GM23248 (cell line): Measurements from ENCODE around the gene TSPAN6.

Source experiments
- EZH2 ChIP-seq: fragments of 200-600 bp; sonication (generic); IDR thresholded peaks from 2 replicates; pipeline ENCODE4 v1.6.1; 2018; ENCODE audit warnings: antibody characterized with exemption, mild to moderate bottlenecking; ENCODE audit not compliant: insufficient read depth, poor library complexity, severe bottlenecking
- EZH2phosphoT487 ChIP-seq: fragments of 200-600 bp; sonication (generic); IDR thresholded peaks from 2 replicates; pipeline ENCODE4 v1.6.1; 2018; ENCODE audit warnings: antibody characterized with exemption, moderate library complexity, mild to moderate bottlenecking, low read depth; ENCODE audit not compliant: insufficient read depth

DNA sequence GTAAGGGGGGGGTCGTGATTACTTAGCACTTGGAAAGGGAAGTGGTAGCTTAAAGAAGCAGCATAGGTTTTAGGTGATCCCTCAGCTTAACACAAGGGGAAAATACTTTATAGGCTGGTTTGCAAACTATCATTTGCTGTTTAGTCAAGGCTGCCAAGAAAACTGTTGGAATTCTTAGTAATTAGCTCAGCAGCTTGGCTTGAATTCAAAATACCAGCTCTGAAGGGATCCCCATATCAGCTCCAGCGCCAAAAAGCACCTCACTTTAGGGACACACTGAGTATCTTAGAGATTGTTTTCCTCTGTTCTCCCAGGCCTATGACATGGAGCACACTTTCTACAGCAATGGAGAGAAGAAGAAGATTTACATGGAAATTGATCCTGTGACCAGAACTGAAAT, 43.0 kb downstream of the TSPAN6 start:
- TF ChIP-seq EZH2phosphoT487 = no peak
- TF ChIP-seq EZH2 = no peak
